K562 (cell line): Measurements from ENCODE around the gene BNIP5. TPM values are rescaled to one million over a fixed set of nuclear protein-coding genes. Genes with fewer than 3 reads are reported as not detected.

Source experiments
- ATAC-seq: fragments of 200-7000 bp; cut with Tn5 transposase; 3 replicates; pipeline ENCODE4 v1.9.1; 2020; ENCODE audit warnings: moderate library complexity
- BruUV-seq: library from RNA; stranded (reverse); fragments of 400-500 nt; replicated peaks from 2 replicates; lab custom pipeline; 2021; lab: Mats Ljungman, UMichigan
- CTCF ChIA-PET: fragments of 300-600 bp; formaldehyde crosslinking; extraction: SDS; loops from one replicate; lab custom pipeline; 2021; ENCODE audit warnings: low intra/inter-chr PET ratio; lab: Yijun Ruan, JAX
- POLR2A ChIA-PET: fragments of 300-600, 350-650 bp; sonication (Branson Sonifier 250); formaldehyde crosslinking; extraction: SDS; loops from one replicate; lab custom pipeline; 2021; ENCODE audit warnings: antibody characterized with exemption, inconsistent platforms; lab: Yijun Ruan, JAX
- DNase-seq, 4 experiments: peaks; one replicate each; pipeline versions ENCODE4 v3.0.0 to v3.0.0-alpha.2; 2011 to 2018; ENCODE audit warnings: low spot score in 3 of 4, mixed read lengths in 3 of 4; ENCODE audit errors: extremely low read depth in 1 of 4
- FAIRE-seq: peaks from 2 replicates; lab custom pipeline; 2011; peaks lifted over from hg19 to GRCh38; lab: Jason Lieb, UNC
- H2AFZ ChIP-seq: 2 replicates; pipeline ENCODE4 v1.6.0; 2011; ENCODE audit warnings: low read depth, low read length, control low read depth, inconsistent platforms
- H3K27ac ChIP-seq: fragments of 200-600 bp; 3 replicates; pipeline ENCODE4 v1.8.0; 2011; ENCODE audit warnings: low read depth, mild to moderate bottlenecking, control low read depth, inconsistent platforms, low read length, moderate library complexity, mixed read lengths; ENCODE audit errors: extremely low read depth
- H3K27me3 ChIP-seq, 2 experiments: fragments of 300-600 bp in 1 of 2; 2 replicates in 1 of 2; 3 replicates in 1 of 2; pipeline versions ENCODE4 v1.6.0 to v1.8.0; 2011; ENCODE audit warnings: inconsistent platforms in 2 of 2, low read length in 2 of 2, mild to moderate bottlenecking in 1 of 2, mixed read lengths in 1 of 2, moderate library complexity in 1 of 2; ENCODE audit not compliant: control insufficient read depth in 2 of 2, insufficient read depth in 2 of 2
- H3K36me3 ChIP-seq: fragments of 300-600 bp; 3 replicates; pipeline ENCODE4 v1.8.0; 2011; ENCODE audit warnings: mild to moderate bottlenecking, low read length, inconsistent platforms; ENCODE audit not compliant: control insufficient read depth, insufficient read depth
- H3K4me1 ChIP-seq, 2 experiments: fragments of 200-600 bp in 1 of 2; replicated peaks in 1 of 2; 2 replicates in 1 of 2; 3 replicates in 1 of 2; pipeline versions ENCODE4 v1.5.1 to v1.8.0; 2011; ENCODE audit warnings: inconsistent platforms in 2 of 2, low read length in 2 of 2, mild to moderate bottlenecking in 1 of 2, mixed read lengths in 1 of 2, moderate library complexity in 1 of 2; ENCODE audit not compliant: control insufficient read depth in 2 of 2, insufficient read depth in 2 of 2
- H3K4me2 ChIP-seq: 2 replicates; pipeline ENCODE4 v1.6.1; 2011; ENCODE audit warnings: low read length, control low read depth, inconsistent platforms, mixed read lengths; ENCODE audit not compliant: insufficient read depth
- H3K4me3 ChIP-seq: fragments of 200-600 bp; sonication (generic), shearing (Covaris generic); 2 replicates; pipeline ENCODE4 v1.5.1; 2016; ENCODE audit warnings: control low read depth, inconsistent platforms
- H3K79me2 ChIP-seq: fragments of 200-600 bp; 3 replicates; pipeline ENCODE4 v1.8.0; 2011; ENCODE audit warnings: low read length, inconsistent platforms; ENCODE audit not compliant: control insufficient read depth, insufficient read depth
- H3K9ac ChIP-seq, 2 experiments: 2 replicates each; pipeline versions ENCODE4 v1.6.0 to v1.6.1; 2011; ENCODE audit warnings: low read depth in 2 of 2, low read length in 2 of 2, control low read depth in 1 of 2, inconsistent platforms in 1 of 2, mild to moderate bottlenecking in 1 of 2, mixed read lengths in 1 of 2; ENCODE audit not compliant: insufficient read depth in 1 of 2
- H3K9me1 ChIP-seq: one replicate; pipeline ENCODE4 v1.6.0; 2011; ENCODE audit warnings: inconsistent platforms, mild to moderate bottlenecking, low read length, moderate library complexity; ENCODE audit not compliant: control insufficient read depth, insufficient read depth
- H3K9me3 ChIP-seq: replicated peaks from 2 replicates; pipeline ENCODE4 v1.5.1; 2011; ENCODE audit warnings: low read depth, low read length, inconsistent platforms; ENCODE audit not compliant: control insufficient read depth, insufficient read depth
- H4K20me1 ChIP-seq: replicated peaks from 2 replicates; pipeline ENCODE4 v1.6.1; 2011; ENCODE audit warnings: low read length, inconsistent platforms, mixed read lengths; ENCODE audit not compliant: control insufficient read depth, insufficient read depth
- ARNT ChIP-seq, 2 experiments: fragments of 450-650 bp; IDR thresholded peaks; 2 replicates each; pipeline ENCODE4 v1.6.1; 2016; ENCODE audit warnings: mild to moderate bottlenecking in 1 of 2
- BCOR ChIP-seq: fragments of 450-650 bp; IDR thresholded peaks from 2 replicates; pipeline ENCODE4 v1.6.1; 2016
- FOS ChIP-seq: IDR thresholded peaks from 3 replicates; pipeline ENCODE4 v1.6.1; 2011; ENCODE audit not compliant: insufficient read length; ENCODE audit errors: extremely low read depth
- NFYB ChIP-seq: IDR thresholded peaks from 2 replicates; pipeline ENCODE4 v1.6.1; 2011; ENCODE audit warnings: mild to moderate bottlenecking, moderate library complexity; ENCODE audit not compliant: insufficient read length; ENCODE audit errors: extremely low read depth
- RBM25 ChIP-seq: fragments of 200-400 bp; formaldehyde crosslinking; IDR thresholded peaks from 2 replicates; pipeline ENCODE4 v1.6.1; 2018; ENCODE audit warnings: low read length, low read depth, moderate library complexity; ENCODE audit not compliant: severe bottlenecking
- WGBS: fragments of 100-300 bp; shearing (Covaris generic); methylation state at CpG from one replicate; pipeline ENCODE4 v1.1.6; 2016; ENCODE audit warnings: low coverage, mixed read lengths; ENCODE audit not compliant: insufficient coverage; ENCODE audit errors: missing lambda C conversion rate; 5-methylcytosine and 5-hydroxymethylcytosine counted together
- in situ Hi-C: fragments of 300-500 bp; cut with MboI; formaldehyde crosslinking; loops from 4 replicates; pipeline ENCODE4 v1.15.0; 2018; ENCODE audit warnings: inconsistent platforms, mixed read lengths
- intact Hi-C: fragments of 100-400 bp; cut with micrococcal nuclease; formaldehyde crosslinking; loops from 2 replicates; pipeline ENCODE4 v1.14.2; 2022
- polyA plus RNA-seq, 8 experiments: library from polyadenylated mRNA; depleted of rRNA in 4 of 8; stranded (reverse) in 5 of 8; unstranded in 3 of 8; fragments of >200 nt; fragmentation: Nextera tagmentation in 2 of 8; fragmentation: Illumina TruSeq in 1 of 8; extraction: Ambion mirVana in 2 of 8; extraction: Trizol in 1 of 8; gene quantifications; 2 replicates each; pipeline versions ENCODE4 v1.2.1 to v1.2.3, GENCODE V29; 2011 to 2014; ENCODE audit warnings: inconsistent platforms in 1 of 8, missing spikeins in 1 of 8
- total RNA-seq, 7 experiments: library from RNA; depleted of rRNA in 6 of 7; stranded (reverse); fragments of >200 nt in 6 of 7; fragmentation: Illumina TruSeq in 2 of 7; extraction: Trizol in 2 of 7; gene quantifications; 2 replicates each; pipeline versions ENCODE4 v1.2.1 to v1.2.3, GENCODE V29; 2011 to 2021; ENCODE audit warnings: low replicate concordance in 1 of 7
- TF ChIP-seq, protein P1 (sequence below): fragments of 450-650 bp; IDR thresholded peaks from 2 replicates; pipeline ENCODE4 v1.6.1; 2016

The BNIP5 gene
- total and polyA plus RNA-seq, 9 of the 15 experiments (the other 6 are each of a cell fraction or from before 2014, with no cell fraction given): not detected

DNA sequence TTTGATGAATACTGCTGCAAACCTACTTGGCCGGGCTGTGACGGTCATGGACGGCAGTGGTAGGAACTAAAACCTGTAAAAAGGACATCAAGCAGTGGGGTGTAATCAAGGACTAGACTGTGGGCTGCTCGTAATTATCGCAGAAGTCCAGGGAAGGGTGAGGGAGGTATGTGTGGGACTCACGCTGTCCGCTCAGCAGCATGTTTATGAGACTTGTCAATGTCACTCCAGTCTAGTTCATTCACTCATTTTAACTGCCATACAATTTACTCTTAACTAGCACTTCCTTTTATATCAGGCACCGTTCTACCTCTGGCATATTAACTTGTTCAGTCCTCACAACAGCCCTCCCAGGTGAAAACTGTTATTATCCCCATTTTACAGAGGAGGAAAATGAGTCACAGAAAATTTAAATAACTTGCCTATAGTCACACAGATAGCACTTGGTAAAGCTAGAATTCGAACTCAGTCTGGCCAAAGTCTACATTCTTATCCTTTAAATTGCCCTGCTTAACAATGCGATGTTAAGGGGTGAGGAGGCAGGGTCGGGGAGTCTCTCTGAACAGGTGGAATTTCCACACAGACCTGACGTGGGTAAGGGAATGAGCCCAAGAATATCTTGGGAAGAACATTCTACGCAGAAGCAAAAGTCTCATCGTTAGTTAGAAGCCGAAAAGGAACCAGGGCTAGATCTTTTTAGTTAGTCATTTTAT, 62.7 kb downstream of the BNIP5 start:
- intact Hi-C loops (no loop called here), in situ Hi-C loops (no loop called here)
- no peak overlapping the region for H3K4me3 ChIP-seq
- no peak; the same call in 2 of the 3 replicates for ATAC-seq
- H3K4me2 ChIP-seq: no peak overlapping the region
- TF ChIP-seq RBM25 (peak; percentile 61), ARNT (IDR thresholded peaks at IDR 0.05) (no peak), FOS (no peak), NFYB (no peak), BCOR (peak; percentile 13; the same call in 1 of the 2 replicates)
- TF ChIP-seq, protein P1, sequence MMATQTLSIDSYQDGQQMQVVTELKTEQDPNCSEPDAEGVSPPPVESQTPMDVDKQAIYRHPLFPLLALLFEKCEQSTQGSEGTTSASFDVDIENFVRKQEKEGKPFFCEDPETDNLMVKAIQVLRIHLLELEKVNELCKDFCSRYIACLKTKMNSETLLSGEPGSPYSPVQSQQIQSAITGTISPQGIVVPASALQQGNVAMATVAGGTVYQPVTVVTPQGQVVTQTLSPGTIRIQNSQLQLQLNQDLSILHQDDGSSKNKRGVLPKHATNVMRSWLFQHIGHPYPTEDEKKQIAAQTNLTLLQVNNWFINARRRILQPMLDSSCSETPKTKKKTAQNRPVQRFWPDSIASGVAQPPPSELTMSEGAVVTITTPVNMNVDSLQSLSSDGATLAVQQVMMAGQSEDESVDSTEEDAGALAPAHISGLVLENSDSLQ: 0 out of 2 replicates have a peak, but pooled peaks have one; percentile 9
- no peak overlapping the region for H3K27ac ChIP-seq
- ChIA-PET CTCF (no interaction called here), POLR2A (interaction anchor here (0.6 kb wide), 1 partner anchor 81 kb away, joined by 4 read pairs; no protein-coding TSS in a partner anchor)
- peaks cover 63 to 88% of the 10 kb centered on the region in 2 experiments for H3K27me3 ChIP-seq
- no peak overlapping the region for H3K9ac ChIP-seq
- no peak for DNase-seq
- peaks cover 6 to 11% of the 10 kb centered on the region in 2 experiments; a peak in 4 of 5 replicates for H3K4me1 ChIP-seq
- no TSS peak for BruUV-seq
- FAIRE-seq: no peak
- 9% methylated on average over 15 of the region's 15 CpGs for WGBS
- no peaks in the 10 kb centered on the region for H3K9me3 ChIP-seq
- no peak overlapping the region for H2AFZ ChIP-seq
- H3K9me1 ChIP-seq: no peaks in the 10 kb centered on the region
- H3K36me3 ChIP-seq: no peaks in the 10 kb centered on the region
- H3K79me2 ChIP-seq: no peaks in the 10 kb centered on the region
- 0 out of 2 replicates have a peak, but pooled peaks cover 5% of the 10 kb centered on the region for H4K20me1 ChIP-seq
